ENCODE measurements around the gene SPACA1. TPM values are rescaled to one million over a fixed set of nuclear protein-coding genes. Genes with fewer than 3 reads are reported as not detected.

SPACA1 gene
- total RNA-seq, 1 experiment from 2014 or later = not detected

DNA sequence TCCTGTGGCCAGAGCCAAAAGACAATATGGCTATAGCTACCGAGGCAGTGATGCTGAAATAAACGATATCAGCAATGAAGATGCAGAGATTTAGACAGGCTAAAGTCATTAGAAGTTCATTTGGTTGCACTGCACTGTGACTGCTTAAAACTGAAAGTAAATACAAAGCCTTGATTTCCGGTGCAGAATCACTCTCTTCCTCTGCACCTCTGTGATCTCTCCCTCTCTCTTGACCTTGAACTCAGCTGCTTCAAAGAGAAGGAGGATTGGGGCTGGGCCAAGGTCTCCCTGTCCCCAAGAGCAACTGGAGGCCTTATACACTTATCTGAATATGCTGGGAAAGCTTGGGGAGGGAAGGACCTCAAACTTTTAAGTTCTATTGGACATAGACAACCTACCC, 34.6 kb upstream of the SPACA1 start:
- in situ Hi-C loops (cut with HindIII; ENCODE audit: low pct_unique_long_range_greater_than_20kb, low sequenced_read_pairs) (no loop called here), intact Hi-C loops (cut with micrococcal nuclease; ENCODE audit: unreplicated experiment) (no loop called here)
- POLR2A ChIA-PET = no interaction called here
- BruUV-seq (replicated peaks) = no TSS peak
- CTCF ChIA-PET = no interaction called here
- Histone ChIP-seq H3K27me3 (ENCODE audit: control insufficient read depth, insufficient read depth, low read length) (no peaks in the 10 kb centered on the region), H3K4me3 (ENCODE audit: low read depth in 2 of 2, low read length in 2 of 2) (no peak overlapping the region), H3K4me1 (ENCODE audit: control insufficient read depth, insufficient read depth, low read length) (no peaks in the 10 kb centered on the region), H3K36me3 (ENCODE audit: control insufficient read depth, insufficient read depth, low read length) (no peaks in the 10 kb centered on the region), H3K9me3 (ENCODE audit: control insufficient read depth, insufficient read depth, low read depth, low read length) (no peaks in the 10 kb centered on the region), H3K27ac (ENCODE audit: low read length) (no peak overlapping the region)
- DNase-seq (ENCODE audit: low read depth, low spot score) = no peak
- no peak for ATAC-seq
- TF ChIP-seq POLR2AphosphoS5 (IDR thresholded peaks at IDR 0.05; ENCODE audit: low read depth, low read length) (no peak), SIN3A (IDR thresholded peaks at IDR 0.05; ENCODE audit: borderline replicate concordance, insufficient read depth, low read depth, low read length) (no peak), TCF7L2 (IDR thresholded peaks at IDR 0.05; ENCODE audit: low read depth, low read length) (no peak)
- TF ChIP-seq, protein P1, sequence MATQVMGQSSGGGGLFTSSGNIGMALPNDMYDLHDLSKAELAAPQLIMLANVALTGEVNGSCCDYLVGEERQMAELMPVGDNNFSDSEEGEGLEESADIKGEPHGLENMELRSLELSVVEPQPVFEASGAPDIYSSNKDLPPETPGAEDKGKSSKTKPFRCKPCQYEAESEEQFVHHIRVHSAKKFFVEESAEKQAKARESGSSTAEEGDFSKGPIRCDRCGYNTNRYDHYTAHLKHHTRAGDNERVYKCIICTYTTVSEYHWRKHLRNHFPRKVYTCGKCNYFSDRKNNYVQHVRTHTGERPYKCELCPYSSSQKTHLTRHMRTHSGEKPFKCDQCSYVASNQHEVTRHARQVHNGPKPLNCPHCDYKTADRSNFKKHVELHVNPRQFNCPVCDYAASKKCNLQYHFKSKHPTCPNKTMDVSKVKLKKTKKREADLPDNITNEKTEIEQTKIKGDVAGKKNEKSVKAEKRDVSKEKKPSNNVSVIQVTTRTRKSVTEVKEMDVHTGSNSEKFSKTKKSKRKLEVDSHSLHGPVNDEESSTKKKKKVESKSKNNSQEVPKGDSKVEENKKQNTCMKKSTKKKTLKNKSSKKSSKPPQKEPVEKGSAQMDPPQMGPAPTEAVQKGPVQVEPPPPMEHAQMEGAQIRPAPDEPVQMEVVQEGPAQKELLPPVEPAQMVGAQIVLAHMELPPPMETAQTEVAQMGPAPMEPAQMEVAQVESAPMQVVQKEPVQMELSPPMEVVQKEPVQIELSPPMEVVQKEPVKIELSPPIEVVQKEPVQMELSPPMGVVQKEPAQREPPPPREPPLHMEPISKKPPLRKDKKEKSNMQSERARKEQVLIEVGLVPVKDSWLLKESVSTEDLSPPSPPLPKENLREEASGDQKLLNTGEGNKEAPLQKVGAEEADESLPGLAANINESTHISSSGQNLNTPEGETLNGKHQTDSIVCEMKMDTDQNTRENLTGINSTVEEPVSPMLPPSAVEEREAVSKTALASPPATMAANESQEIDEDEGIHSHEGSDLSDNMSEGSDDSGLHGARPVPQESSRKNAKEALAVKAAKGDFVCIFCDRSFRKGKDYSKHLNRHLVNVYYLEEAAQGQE (IDR thresholded peaks at IDR 0.05; ENCODE audit: insufficient read depth in 1 of 2, low read depth in 2 of 2, low read length in 1 of 2) = no peak
- TF ChIP-seq, protein P2, sequence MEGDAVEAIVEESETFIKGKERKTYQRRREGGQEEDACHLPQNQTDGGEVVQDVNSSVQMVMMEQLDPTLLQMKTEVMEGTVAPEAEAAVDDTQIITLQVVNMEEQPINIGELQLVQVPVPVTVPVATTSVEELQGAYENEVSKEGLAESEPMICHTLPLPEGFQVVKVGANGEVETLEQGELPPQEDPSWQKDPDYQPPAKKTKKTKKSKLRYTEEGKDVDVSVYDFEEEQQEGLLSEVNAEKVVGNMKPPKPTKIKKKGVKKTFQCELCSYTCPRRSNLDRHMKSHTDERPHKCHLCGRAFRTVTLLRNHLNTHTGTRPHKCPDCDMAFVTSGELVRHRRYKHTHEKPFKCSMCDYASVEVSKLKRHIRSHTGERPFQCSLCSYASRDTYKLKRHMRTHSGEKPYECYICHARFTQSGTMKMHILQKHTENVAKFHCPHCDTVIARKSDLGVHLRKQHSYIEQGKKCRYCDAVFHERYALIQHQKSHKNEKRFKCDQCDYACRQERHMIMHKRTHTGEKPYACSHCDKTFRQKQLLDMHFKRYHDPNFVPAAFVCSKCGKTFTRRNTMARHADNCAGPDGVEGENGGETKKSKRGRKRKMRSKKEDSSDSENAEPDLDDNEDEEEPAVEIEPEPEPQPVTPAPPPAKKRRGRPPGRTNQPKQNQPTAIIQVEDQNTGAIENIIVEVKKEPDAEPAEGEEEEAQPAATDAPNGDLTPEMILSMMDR (IDR thresholded peaks at IDR 0.05) = no peak

DNA sequence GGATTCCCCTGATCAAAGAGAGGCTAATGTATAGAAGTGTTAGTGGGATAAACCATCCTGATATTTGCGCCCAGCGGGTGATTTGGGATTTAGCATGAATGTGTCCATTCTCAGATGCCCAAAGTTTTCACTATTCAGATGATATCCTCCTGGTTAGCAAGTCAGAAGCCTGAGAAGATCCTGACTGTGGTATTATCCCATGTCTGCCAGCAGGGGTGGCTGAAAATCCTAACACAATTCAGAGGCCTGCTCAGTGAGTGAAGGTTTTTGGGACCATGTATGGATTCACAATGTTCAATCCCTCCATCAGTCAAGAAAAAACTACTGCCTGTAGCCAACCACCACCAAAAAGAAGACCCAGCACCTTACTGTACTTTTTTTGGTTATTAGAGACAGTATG, 34.1 kb upstream of the SPACA1 start:
- ChIA-PET CTCF (no interaction called here), POLR2A (no interaction called here)
- no peak overlapping the region for H3K4me3 ChIP-seq (ENCODE audit: low read depth in 2 of 2, low read length in 2 of 2)
- in situ Hi-C loops (cut with HindIII; ENCODE audit: low pct_unique_long_range_greater_than_20kb, low sequenced_read_pairs) = no loop called here
- no peaks in the 10 kb centered on the region for H3K9me3 ChIP-seq (ENCODE audit: control insufficient read depth, insufficient read depth, low read depth, low read length)
- no peaks in the 10 kb centered on the region for H3K27me3 ChIP-seq (ENCODE audit: control insufficient read depth, insufficient read depth, low read length)
- intact Hi-C loops (cut with micrococcal nuclease; ENCODE audit: unreplicated experiment) = no loop called here
- no peak for ATAC-seq
- no TSS peak for BruUV-seq (replicated peaks)
- H3K27ac ChIP-seq (ENCODE audit: low read length) = no peak overlapping the region
- no peak for DNase-seq (ENCODE audit: low read depth, low spot score)
- H3K4me1 ChIP-seq (ENCODE audit: control insufficient read depth, insufficient read depth, low read length) = no peaks in the 10 kb centered on the region
- H3K36me3 ChIP-seq (ENCODE audit: control insufficient read depth, insufficient read depth, low read length) = no peaks in the 10 kb centered on the region
- no peak for TF ChIP-seq TCF7L2 (IDR thresholded peaks at IDR 0.05; ENCODE audit: low read depth, low read length)
- TF ChIP-seq, protein P2 (IDR thresholded peaks at IDR 0.05) = peak; percentile 17; the same call in 1 of the 2 replicates
- TF ChIP-seq, protein P1 (IDR thresholded peaks at IDR 0.05; ENCODE audit: insufficient read depth in 1 of 2, low read depth in 2 of 2, low read length in 1 of 2) = no peak
